Motor neuron (in vitro differentiated cells): ENCODE measurements around the gene ALG1. TPM values are rescaled to one million over a fixed set of nuclear protein-coding genes. Genes with fewer than 3 reads are reported as not detected.
"Not testable (repeated sequence)": the region's sequence is repeated elsewhere in the genome, so short reads cannot be mapped to it uniquely, and the experiment has no call there.

Experiments
- ATAC-seq, 8 experiments: fragments of 200-7000 bp; cut with Tn5 transposase; replicated peaks in 6 of 8; 2 replicates each; pipeline ENCODE4 v1.8.0; 2021; ENCODE audit warnings: mild to moderate bottlenecking in 8 of 8, moderate library complexity in 8 of 8
- H3K27ac ChIP-seq, 2 donors: fragments of 250-450 bp; sonication (Bioruptor Pico); 2 replicates each; pipeline ENCODE4 v1.9.0; 2021; ENCODE audit warnings: antibody characterized with exemption in 2 of 2, mild to moderate bottlenecking in 2 of 2, moderate library complexity in 1 of 2
- H3K4me1 ChIP-seq, 2 donors: fragments of 250-450 bp; sonication (Bioruptor Pico); replicated peaks in 1 of 2; 2 replicates each; pipeline ENCODE4 v1.6.1; 2021; ENCODE audit warnings: antibody characterized with exemption in 2 of 2, mild to moderate bottlenecking in 2 of 2, moderate library complexity in 1 of 2
- H3K4me3 ChIP-seq, 5 donors: fragments of 250-450 bp; sonication (Bioruptor Pico); 2 replicates each; pipeline ENCODE4 v1.9.0; 2021; ENCODE audit warnings: antibody characterized with exemption in 5 of 5, mild to moderate bottlenecking in 5 of 5, moderate library complexity in 4 of 5
- WGBS, 10 experiments: fragments of 450-650 bp; shearing (Covaris generic); methylation state at CpG; one replicate each; pipeline ENCODE4 v1.0.0; 2022; 5-methylcytosine and 5-hydroxymethylcytosine counted together
- in situ Hi-C, 9 experiments: fragments of 400-800 bp; cut with MboI; loops; one replicate each; pipeline ENCODE4 v1.15.0; 2021; ENCODE audit warnings: low sequenced_read_pairs in 9 of 9, low pct_unique_long_range_greater_than_20kb in 2 of 9; ENCODE audit not compliant: unreplicated experiment in 9 of 9
- total RNA-seq, 8 experiments: library from RNA; unstranded; fragments of 300-600 nt; gene quantifications; 2 replicates each; pipeline versions ENCODE4 v1.2.3 to v1.2.4, GENCODE V29; 2022

Gene ALG1
- total RNA-seq, 8 experiments from 2014 or later, result 6.6 to 43.8 (median 18.4) TPM

DNA sequence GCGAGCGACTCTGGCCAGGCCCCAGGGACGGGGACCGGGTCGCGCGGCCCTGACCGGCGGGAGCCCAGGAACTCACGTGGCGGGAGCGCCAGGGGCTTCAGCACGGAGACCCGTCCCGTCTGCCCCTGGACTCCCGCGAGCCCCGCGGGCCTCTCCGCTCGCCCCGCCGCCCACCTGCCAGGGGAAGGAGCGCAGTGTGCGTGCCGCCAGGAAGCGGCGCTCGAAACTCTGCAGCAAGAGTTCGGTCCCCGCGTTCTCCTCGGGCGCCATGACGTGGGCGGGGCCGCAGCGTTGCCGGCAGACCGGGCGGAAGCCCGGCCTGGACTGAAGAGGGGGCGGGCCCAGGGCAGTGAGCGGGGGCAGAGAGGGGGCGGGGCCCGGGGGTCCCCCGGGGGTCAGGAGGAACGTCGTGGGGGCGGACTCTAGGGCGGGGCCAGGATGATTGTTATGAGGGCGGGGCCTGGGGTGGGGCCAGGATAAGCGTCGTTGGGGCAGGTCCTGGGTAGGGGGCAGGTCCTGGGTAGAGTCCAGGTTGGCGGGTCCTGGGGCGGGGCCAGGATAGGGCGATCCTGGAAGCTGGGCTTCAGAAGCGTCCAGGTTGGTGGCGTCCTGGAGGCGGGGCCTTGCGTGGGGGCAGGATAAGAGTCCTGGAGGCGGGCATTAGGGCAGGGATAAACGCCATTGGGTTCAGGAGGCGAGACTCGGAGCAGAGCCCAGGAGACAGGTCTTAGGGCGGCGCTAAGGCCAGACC, 26.0 kb downstream of the ALG1 start, which contains the start of gene EEF2KMT:
Gene EEF2KMT (minus strand): TSS at position 326 of the 751 bp plus-strand sequence. CDS start 56 bp downstream, at position 270.
- WGBS, 10 experiments, result 0% methylated on average over 8 of the region's 67 CpGs; no CpG with 5 or more reads in 9 of the 10 experiments
- in situ Hi-C loops, H3K4me1 ChIP-seq: not testable (repeated sequence)
- Histone ChIP-seq H3K27ac (peak within 1 kb of the TSS; percentile 86 to 87), H3K4me3 (peak within 1 kb of the TSS; percentile 60 to 99 (median 81))
- peak; percentile 95 to 99 (median 98) for ATAC-seq

DNA sequence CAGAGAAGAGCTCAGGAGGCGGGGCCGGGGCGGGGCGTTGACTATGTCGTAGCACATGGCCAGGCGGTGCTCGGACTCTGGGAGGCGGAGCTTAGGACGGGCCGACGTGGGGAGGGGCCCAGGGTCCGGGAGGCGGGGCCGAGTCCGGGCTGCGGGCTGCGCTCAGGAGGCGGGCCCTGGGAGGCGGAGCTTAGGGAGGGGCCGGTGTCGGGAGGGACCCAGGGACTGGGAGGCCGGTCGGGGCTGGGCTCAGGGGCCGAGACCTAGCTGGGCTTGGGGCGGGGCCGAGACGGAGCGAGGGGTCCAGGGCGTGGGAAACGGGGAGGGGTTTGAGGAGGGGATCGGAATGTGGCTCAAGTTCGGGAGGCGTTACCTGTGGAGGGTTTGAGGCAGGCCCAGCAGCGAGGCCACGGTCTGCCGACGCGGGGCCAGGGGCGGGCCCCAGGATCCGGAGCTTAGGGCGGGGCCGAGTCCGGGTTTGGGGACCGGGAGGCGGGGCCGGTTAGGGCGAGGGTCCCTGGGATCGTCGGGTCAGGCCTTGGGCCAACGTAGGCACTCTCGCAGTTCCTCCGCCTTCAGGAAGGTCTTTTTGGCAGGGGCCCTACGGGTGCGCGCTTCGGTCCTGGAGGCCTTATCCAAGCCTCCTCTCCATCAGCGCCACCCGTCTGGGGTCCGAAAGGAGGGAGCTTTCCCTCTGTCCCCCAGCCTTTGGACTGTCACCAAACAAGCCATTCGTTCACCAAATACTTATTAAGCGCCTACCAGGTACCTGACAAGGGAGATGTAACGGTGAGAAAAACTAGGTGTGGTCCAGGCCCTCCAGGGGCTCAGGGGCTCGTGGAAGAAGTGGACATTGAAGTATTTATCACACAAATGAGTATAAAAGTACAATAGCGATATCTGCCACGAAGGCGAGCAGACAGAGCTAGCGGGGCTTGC, 26.8 kb downstream of the ALG1 start:
- in situ Hi-C loops, ATAC-seq: not testable (repeated sequence)
- WGBS, 10 experiments, result 7 to 20% methylated on average over 1 to 3 of the region's 67 CpGs; no CpG with 5 or more reads in 8 of the 10 experiments

DNA sequence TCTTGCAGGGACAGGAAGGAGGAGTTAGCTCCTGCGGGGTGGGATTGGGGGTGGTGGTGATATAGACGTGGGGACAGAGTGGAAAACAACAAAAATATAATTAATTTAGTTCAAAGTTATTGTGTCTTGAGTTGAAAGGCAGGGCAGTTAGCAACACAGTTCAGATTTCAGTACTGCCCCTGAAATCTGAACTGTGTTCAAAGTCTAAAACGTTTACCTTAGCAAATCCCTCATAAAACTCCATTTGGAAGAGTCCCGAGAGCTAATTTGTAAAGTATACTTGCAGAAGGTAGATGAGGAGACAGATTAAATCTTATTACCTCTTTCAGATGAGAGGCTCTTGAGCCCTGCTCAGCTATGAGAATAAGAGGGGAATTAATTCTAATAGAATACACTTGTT, 27.5 kb downstream of the ALG1 start:
- in situ Hi-C loops, ATAC-seq, H3K27ac ChIP-seq: not testable (repeated sequence)
- H3K4me1 ChIP-seq, result peaks cover 0 to 12% of the 10 kb centered on the region in 2 donors
- H3K4me3 ChIP-seq, result peak overlapping the region in 2 of 5 donors; percentile 81 to 92
- 0 to 70% (median 0%) methylated on average over 1 of the region's 4 CpGs; no CpG with 5 or more reads in 7 of the 10 experiments for WGBS, 10 experiments

More for the DNA sequence above, 26.8 kb downstream of the ALG1 start:
- H3K4me3 ChIP-seq, result peak overlapping the region; percentile 60 to 99 (median 81)
- H3K4me1 ChIP-seq, result peaks cover 0 to 10% of the 10 kb centered on the region in 2 donors
- peak overlapping the region; percentile 86 to 87 for H3K27ac ChIP-seq

DNA sequence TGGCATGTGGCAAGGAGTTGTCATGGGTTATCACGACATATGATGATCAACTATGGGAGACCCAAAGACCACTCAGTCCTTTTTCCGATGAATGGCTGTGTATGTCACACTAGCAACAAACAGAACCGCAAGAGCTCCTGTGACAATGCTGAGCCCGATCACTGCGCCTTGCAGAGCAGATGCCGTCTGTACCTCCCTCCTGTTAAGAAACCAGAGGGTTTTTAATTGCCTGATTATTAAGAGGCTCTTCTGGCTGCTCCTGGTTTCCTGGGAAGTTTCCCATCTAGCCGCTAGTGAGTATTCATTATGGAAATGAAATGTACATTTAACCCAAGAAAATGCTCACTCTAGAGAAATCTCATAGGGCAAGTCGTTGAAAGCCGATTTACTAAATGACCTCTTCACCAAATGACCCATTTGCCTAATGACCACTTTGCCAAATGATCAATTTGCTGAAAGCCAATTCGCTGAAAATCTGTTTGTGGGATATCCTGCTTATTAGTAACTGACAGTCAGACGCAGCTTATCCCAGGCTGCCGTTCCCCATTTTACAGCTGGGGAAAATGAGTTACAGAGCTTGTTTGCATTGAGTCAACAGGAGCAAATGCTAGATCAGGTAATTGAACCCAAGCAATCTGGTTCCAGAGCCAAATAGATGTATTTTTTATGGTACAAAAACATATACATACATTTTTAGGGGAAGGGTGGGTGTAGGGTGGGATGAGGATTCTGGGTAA, 31.8 kb downstream of the ALG1 start:
- H3K4me1 ChIP-seq, in situ Hi-C loops, H3K4me3 ChIP-seq, ATAC-seq: not testable (repeated sequence)
- 39 to 72% (median 58%) methylated on average over 1 to 4 of the region's 12 CpGs; no CpG with 5 or more reads in 6 of the 10 experiments for WGBS, 10 experiments
- peak overlapping the region in 1 of 2 donors; percentile 52 for H3K27ac ChIP-seq

DNA sequence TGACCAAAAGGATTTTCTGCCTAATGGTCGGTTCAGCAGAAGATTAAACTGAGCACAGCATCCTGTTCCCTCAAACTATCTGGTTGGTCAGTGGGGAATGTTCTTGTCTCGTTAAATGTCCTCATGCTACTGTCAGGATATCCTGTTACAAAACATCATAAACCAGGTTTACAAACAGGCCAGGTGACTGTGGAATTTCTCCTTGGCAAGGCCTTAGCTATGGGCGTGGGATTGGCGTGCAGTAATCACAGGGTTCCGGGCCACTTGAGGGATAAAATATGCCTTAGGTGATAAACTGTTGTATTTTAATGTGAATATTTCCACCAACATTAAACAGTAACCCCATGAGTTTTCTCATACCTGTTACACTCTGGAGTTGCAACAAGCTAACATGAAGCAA, 33.4 kb downstream of the ALG1 start:
- 61 to 100% methylated on average over 1 to 3 of the region's 5 CpGs; no CpG with 5 or more reads in 8 of the 10 experiments for WGBS, 10 experiments
- in situ Hi-C loops, H3K27ac ChIP-seq, H3K4me3 ChIP-seq, H3K4me1 ChIP-seq, ATAC-seq: not testable (repeated sequence)

DNA sequence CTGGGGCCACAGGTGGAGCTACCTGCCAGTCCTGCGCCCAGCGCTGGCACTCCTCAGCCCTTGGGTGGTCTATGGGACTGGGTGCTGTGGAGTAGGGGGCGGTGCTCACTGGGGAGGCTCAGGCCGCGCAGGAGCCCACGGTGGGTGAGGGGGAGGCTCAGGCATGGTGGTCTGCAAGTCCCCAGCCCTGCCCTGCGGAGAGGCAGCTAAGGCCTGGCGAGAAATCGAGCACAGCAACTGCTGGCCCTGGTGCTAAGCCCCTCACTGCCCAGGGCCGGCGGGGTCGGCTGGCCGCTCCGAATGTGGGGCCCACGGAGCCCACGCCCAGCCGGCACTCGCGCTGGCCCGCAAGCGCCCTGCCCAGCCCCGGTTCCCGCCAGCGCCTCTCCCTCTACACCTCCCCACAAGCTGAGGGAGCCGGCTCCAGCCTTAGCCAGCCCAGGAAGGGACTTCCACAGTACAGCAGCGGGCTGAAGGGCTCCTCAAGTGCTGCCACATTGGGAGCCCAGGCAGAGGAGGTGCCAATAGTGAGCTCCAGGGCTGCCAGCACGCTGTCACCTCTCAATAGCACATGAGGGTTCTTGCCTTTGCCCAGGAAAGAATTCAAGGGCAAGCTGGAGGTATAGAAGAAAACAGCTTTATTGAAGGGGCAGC, 37.0 kb downstream of the ALG1 start:
- H3K4me3 ChIP-seq, result no peak overlapping the region
- in situ Hi-C loops, result no loop called here

DNA sequence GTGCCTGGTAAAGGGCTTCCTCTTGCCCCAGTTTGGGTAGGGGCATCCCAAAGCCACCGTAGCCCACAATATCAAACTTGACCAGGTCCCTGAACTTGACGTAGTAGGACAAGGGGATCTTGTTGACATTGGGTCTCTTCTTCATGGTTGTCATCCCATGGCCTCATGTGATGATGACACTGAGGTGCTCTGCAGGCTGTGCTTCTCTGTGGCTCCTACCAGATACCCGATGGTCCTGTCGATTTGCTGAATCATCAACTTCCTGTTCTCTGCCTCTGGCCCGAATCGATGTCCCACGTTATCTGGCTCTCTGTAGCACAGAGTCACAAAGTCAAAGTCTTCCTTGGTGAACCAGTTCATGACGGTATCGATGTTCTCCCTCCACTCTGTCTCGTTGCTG, 39.3 kb downstream of the ALG1 start:
- ATAC-seq, H3K4me1 ChIP-seq, in situ Hi-C loops, H3K27ac ChIP-seq, H3K4me3 ChIP-seq: not testable (repeated sequence)
- 46 to 100% (median 91%) methylated on average over 1 to 3 of the region's 10 CpGs; no CpG with 5 or more reads in 6 of the 10 experiments for WGBS, 10 experiments

More for the DNA sequence above, 37.0 kb downstream of the ALG1 start:
- WGBS, 10 experiments, result 100% methylated on average over 1 to 4 of the region's 27 CpGs; no CpG with 5 or more reads in 8 of the 10 experiments
- Histone ChIP-seq H3K27ac (no peak overlapping the region), H3K4me1 (peaks cover 0 to under 1% of the 10 kb centered on the region in 2 donors)
- ATAC-seq, result peak in 1 of 8 experiments; percentile 40

DNA sequence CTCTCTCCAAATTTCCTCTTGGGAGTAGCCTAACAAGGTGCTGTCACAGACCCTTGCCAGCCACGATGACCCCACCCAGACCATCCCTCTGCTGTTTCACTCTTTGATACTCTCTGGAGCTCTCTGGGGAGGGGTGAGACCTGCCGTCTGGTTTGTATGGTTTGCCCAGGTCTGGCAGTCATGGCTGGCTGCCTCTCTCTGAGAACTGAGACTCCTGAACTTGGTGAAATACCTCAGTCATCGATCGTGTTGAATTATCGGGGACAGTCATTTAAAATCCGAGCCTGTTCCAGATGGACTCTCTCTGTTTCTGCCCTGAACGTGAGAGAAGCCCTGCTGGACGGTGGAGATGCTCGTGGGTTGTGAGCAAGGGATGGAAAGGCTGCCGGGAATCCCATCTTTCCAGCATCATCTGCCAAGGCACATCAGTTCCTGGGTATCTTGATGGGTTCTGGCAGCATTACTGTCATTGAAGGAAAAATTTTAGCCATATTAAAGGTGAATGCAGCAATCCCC, 45.2 kb downstream of the ALG1 start:
- H3K4me3 ChIP-seq, ATAC-seq, in situ Hi-C loops, H3K4me1 ChIP-seq: not testable (repeated sequence)
- WGBS, 10 experiments, result 0 to 100% (median 72%) methylated on average over 1 to 7 of the region's 10 CpGs; no CpG with 5 or more reads in 6 of the 10 experiments
- peak overlapping the region in 1 of 2 donors; percentile 53 for H3K27ac ChIP-seq

DNA sequence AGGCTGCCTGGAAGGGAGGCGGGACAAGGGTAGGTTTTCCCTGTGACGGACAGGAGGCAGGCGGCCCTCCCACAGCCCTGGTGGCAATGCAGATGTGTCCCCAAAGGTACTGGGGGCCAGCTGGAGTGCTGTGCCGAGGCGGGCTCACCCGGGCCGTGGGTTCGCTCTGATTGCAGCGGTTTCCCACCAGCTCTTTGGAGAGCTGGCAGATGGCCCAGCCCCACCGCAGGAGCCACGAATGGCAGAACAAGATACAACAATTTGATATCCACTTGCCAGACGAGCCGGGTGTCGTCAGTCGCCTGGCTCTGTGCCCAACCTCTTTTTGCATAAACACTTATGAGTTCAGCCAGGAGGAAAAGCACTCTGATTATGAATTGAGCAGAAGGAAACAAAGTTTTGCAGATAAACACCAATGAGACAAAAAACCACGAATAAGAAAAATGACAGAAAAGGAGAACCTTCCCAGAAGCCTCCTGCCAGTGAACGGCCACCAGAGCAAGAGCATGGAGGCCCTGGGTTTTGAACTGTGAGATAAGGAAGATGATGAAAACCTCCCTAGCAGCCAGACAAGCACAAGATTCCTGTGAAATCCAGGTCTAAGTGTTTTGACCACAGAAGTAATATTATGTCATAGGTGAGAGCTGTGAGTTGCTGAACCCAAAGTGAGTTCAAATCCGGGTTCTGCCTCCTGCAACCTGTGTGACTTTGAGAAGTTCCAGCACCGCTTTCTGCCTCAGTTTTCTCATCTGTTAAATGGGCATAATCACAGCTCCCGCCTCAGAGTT, 45.9 kb downstream of the ALG1 start:
- peak in 1 of 8 experiments; percentile 39 for ATAC-seq
- H3K4me1 ChIP-seq, in situ Hi-C loops, H3K4me3 ChIP-seq: not testable (repeated sequence)
- H3K27ac ChIP-seq, result peak overlapping the region in 1 of 2 donors; percentile 53
- WGBS, 10 experiments, result 17 to 100% (median 46%) methylated on average over 1 to 16 of the region's 20 CpGs; no CpG with 5 or more reads in 5 of the 10 experiments

DNA sequence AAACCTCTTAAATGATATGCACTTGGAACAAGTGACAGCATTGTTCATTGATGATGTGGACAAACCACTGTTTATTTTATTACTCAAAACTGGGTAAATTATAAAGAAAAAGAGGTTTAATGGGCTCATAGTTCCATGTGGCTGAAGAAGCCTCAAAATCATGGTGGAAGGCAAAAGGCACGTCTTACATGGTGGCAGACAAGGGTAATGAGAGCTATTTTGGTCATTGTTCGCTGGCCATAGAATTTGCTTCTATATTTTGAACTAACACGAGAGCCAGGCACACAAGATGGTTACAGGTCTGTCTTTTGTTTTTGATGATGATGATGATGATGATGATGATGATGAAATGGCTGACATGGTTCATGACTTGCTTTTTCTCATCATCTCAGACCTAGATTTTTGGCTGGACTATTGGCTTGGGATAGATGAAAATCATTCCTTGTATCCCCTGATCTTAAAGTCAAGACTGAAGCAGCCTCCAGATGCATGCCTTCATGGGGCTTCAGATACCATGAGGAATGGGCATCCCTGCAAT, 59.9 kb downstream of the ALG1 start:
- in situ Hi-C loops, H3K4me3 ChIP-seq, ATAC-seq, H3K27ac ChIP-seq, H3K4me1 ChIP-seq: not testable (repeated sequence)
- WGBS, 10 experiments, result 0 to 100% (median 89%) methylated on average over 1 to 2 of the region's 3 CpGs; no CpG with 5 or more reads in 4 of the 10 experiments
